Muscle layer of colon (tissue), 2 donors: ENCODE results near the gene WDR5B.

ENCODE experiments used
- H3K27ac ChIP-seq: one replicate; pipeline ENCODE4 v1.7.0; 2013; ENCODE audit warnings: low read depth, mild to moderate bottlenecking, low read length, moderate library complexity
- H3K27me3 ChIP-seq, 2 donors: one replicate each; pipeline ENCODE4 v1.7.0; 2013; ENCODE audit warnings: low read length in 2 of 2, mild to moderate bottlenecking in 2 of 2; ENCODE audit not compliant: insufficient read depth in 2 of 2, control insufficient read depth in 1 of 2
- H3K36me3 ChIP-seq: one replicate; pipeline ENCODE4 v1.7.0; 2013; ENCODE audit warnings: mild to moderate bottlenecking, low read length; ENCODE audit not compliant: insufficient read depth
- H3K4me1 ChIP-seq: one replicate; pipeline ENCODE4 v1.7.0; 2013; ENCODE audit warnings: mild to moderate bottlenecking, low read length; ENCODE audit not compliant: insufficient read depth
- H3K4me3 ChIP-seq, 2 donors: one replicate each; pipeline ENCODE4 v1.7.0; 2013; ENCODE audit warnings: low read length in 2 of 2, low read depth in 1 of 2, mild to moderate bottlenecking in 1 of 2, moderate library complexity in 1 of 2
- H3K9ac ChIP-seq: one replicate; pipeline ENCODE4 v1.7.0; 2013; ENCODE audit warnings: low read length
- H3K9me3 ChIP-seq: one replicate; pipeline ENCODE4 v1.7.0; 2013; ENCODE audit warnings: mild to moderate bottlenecking, low read length
- donor health status: abdominal sarcoma.
- donor health status: Adenocarcinoma of cecum.

The WDR5B gene

DNA sequence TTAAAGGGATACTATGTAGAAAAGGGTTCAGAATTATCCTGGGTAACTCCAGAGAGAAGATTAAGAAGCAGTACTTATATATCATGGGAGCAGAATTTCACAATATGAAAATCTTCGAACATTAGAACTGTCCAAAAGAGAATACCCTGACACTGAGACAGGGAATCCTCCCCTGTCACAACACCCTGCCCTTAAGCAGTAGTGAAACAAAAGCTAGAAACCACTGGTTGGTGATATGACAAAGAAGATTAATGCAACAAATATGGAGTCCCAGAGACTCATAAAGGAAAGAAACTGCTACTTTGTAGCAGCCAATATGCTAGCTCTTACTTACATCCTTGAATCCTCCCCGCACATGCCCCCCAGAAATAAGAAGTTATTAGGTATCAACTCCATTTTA, 51.4 kb downstream of the WDR5B start:
- H3K36me3 ChIP-seq: peaks cover 45% of the 10 kb centered on the region
- H3K4me3 ChIP-seq: no peak overlapping the region
- H3K9ac ChIP-seq: no peak overlapping the region
- H3K4me1 ChIP-seq: no peaks in the 10 kb centered on the region
- H3K27ac ChIP-seq: no peak overlapping the region
- H3K9me3 ChIP-seq: no peaks in the 10 kb centered on the region
- no peaks in the 10 kb centered on the region for H3K27me3 ChIP-seq
